ENCODE measurements around the gene SH3TC1. TPM values are rescaled to one million over a fixed set of nuclear protein-coding genes. Genes with fewer than 3 reads are reported as not detected.

Gene SH3TC1
- total RNA-seq, 2 experiments from 2014 or later = 119 to 127 TPM

- ATAC-seq (ENCODE audit: poor library complexity) = no peak
- POLR2A ChIA-PET = no interaction called here
- no peak overlapping the region for H3K27ac ChIP-seq (ENCODE audit: low read depth in 1 of 2, low read length in 2 of 2)
- Mint-ChIP-seq H3K9me3 (peaks cover 2% of the 10 kb centered on the region), H3K4me1 (ENCODE audit: low read depth) (no peaks in the 10 kb centered on the region), H3K27me3 (peaks cover 14% of the 10 kb centered on the region), H3K4me3 (no peak overlapping the region), H3K27ac (no peak overlapping the region), H3K36me3 (ENCODE audit: low read depth) (no peaks in the 10 kb centered on the region)
- H3K36me3 ChIP-seq (ENCODE audit: insufficient read depth, low read length) = no peaks in the 10 kb centered on the region
- H3K4me1 ChIP-seq (ENCODE audit: insufficient read depth, low read length) = peaks cover 11% of the 10 kb centered on the region
- no peak overlapping the region for H3K4me3 ChIP-seq (ENCODE audit: low read length)
- CTCF ChIA-PET = no interaction called here
- H3K9me3 ChIP-seq (ENCODE audit: control insufficient read depth in 1 of 2, insufficient read depth in 1 of 2, low read length in 2 of 2) = peaks cover 12 to 20% of the 10 kb centered on the region in 2 experiments
- H3K27me3 ChIP-seq (ENCODE audit: control insufficient read depth in 1 of 2, insufficient read depth in 2 of 2, low read length in 2 of 2) = peaks cover 0 to 9% of the 10 kb centered on the region in 2 experiments
- intact Hi-C loops (cut with DNase I, micrococcal nuclease) = no loop called here
- DNase-seq = no peak
- TF ChIP-seq CTCF (IDR thresholded peaks at IDR 0.05) = no peak
Measured at GRCh38 chr4:8168232-8168631, 30.9 kb upstream of the SH3TC1 start.

- no peaks in the 10 kb centered on the region for H3K4me1 Mint-ChIP-seq (ENCODE audit: low read depth)
Measured at GRCh38 chr4:8168832-8169598, 30.1 kb upstream of the SH3TC1 start.

GRCh38 chr4:8169763-8170162, 29.3 kb upstream of the SH3TC1 start:
- Mint-ChIP-seq H3K36me3 (ENCODE audit: low read depth) (no peaks in the 10 kb centered on the region), H3K27me3 (peaks cover 14% of the 10 kb centered on the region), H3K4me3 (no peak overlapping the region), H3K27ac (no peak overlapping the region), H3K4me1 (ENCODE audit: low read depth) (no peaks in the 10 kb centered on the region), H3K9me3 (peaks cover 2% of the 10 kb centered on the region)
- no peak overlapping the region for H3K27ac ChIP-seq (ENCODE audit: low read depth in 1 of 2, low read length in 2 of 2)
- ChIA-PET CTCF (no interaction called here), POLR2A (no interaction called here)
- H3K27me3 ChIP-seq (ENCODE audit: control insufficient read depth in 1 of 2, insufficient read depth in 2 of 2, low read length in 2 of 2) = peaks cover 0 to 9% of the 10 kb centered on the region in 2 experiments
- no peak overlapping the region for H3K4me3 ChIP-seq (ENCODE audit: low read length)
- no peak for DNase-seq
- no peaks in the 10 kb centered on the region for H3K36me3 ChIP-seq (ENCODE audit: insufficient read depth, low read length)
- peaks cover 11% of the 10 kb centered on the region for H3K4me1 ChIP-seq (ENCODE audit: insufficient read depth, low read length)
- TF ChIP-seq CTCF (IDR thresholded peaks at IDR 0.05) = no peak
- H3K9me3 ChIP-seq (ENCODE audit: control insufficient read depth in 1 of 2, insufficient read depth in 1 of 2, low read length in 2 of 2) = peaks cover 12 to 20% of the 10 kb centered on the region in 2 experiments
- intact Hi-C loops (cut with DNase I, micrococcal nuclease) = no loop called here
- ATAC-seq (ENCODE audit: poor library complexity) = no peak

More at GRCh38 chr4:8168832-8169598, 30.1 kb upstream of the SH3TC1 start:
- peaks cover 14% of the 10 kb centered on the region for H3K27me3 Mint-ChIP-seq
- Histone ChIP-seq H3K27ac (ENCODE audit: low read depth in 1 of 2, low read length in 2 of 2) (no peak overlapping the region), H3K27me3 (ENCODE audit: control insufficient read depth in 1 of 2, insufficient read depth in 2 of 2, low read length in 2 of 2) (peaks cover 0 to 9% of the 10 kb centered on the region in 2 experiments), H3K9me3 (ENCODE audit: control insufficient read depth in 1 of 2, insufficient read depth in 1 of 2, low read length in 2 of 2) (peaks cover 12 to 20% of the 10 kb centered on the region in 2 experiments), H3K4me3 (ENCODE audit: low read length) (no peak overlapping the region), H3K4me1 (ENCODE audit: insufficient read depth, low read length) (peaks cover 11% of the 10 kb centered on the region), H3K36me3 (ENCODE audit: insufficient read depth, low read length) (no peaks in the 10 kb centered on the region)
- intact Hi-C loops (cut with DNase I, micrococcal nuclease) = no loop called here
- no peak for ATAC-seq (ENCODE audit: poor library complexity)
- no peak overlapping the region for H3K4me3 Mint-ChIP-seq
- no peak for TF ChIP-seq CTCF (IDR thresholded peaks at IDR 0.05)
- peaks cover 2% of the 10 kb centered on the region for H3K9me3 Mint-ChIP-seq
- DNase-seq = no peak
- CTCF ChIA-PET = no interaction called here
- no peaks in the 10 kb centered on the region for H3K36me3 Mint-ChIP-seq (ENCODE audit: low read depth)
- POLR2A ChIA-PET = no interaction called here
- H3K27ac Mint-ChIP-seq = no peak overlapping the region

Measured in CD4-positive, alpha-beta T cell (primary cell).